ENCODE measurements around the gene NPPC.
A peak's percentile ranks its signal among the peaks of the same experiment; 100 is the strongest.

NPPC gene

DNA sequence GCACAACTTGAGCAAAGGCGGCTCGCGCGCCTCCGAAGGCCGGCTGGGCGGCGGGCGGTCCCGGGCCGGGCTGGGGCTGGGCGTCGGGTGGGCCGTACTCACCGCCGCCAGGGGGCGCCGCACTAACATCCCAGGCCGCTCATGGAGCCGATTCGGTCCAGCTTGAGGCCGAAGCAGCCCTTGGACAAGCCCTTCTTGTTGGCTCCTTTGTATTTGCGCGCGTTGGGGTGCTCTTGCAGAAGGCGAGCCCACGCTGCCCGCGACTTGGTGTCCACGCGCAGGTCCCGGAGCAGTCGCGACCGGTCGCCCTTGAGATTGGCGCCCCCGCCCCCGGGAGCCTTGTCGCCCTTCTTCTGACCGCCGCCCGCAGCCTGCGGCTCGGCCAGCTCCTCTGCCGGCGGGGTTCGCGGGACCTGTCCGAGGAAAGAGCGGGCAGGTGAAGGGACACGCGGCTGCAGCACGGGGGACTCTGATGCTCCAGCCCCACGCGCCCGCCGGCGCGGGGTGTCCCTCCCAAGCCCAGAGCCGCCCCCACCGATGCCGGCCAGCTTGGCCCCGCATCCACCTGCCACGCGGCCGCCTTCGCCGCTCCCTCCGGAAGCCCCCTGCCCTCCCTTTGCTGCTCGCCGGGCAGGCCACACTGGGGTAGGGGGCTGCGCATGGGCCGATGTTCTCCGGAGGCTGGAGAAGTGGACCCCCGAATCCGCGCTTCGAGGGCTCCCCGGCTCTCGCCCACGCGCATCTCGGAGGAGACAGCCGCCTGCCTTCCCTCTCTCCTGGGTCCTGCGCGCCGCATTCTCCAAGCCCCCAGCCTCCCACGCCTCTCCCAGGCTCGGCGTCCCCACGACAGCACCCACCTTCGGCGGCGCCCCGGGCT, 655 bp downstream of the NPPC start:
- Histone ChIP-seq H3K4me1 (ENCODE audit: control insufficient read depth, insufficient read depth, low read length) (peaks cover 25% of the 10 kb centered on the region), H3K27me3 (ENCODE audit: control insufficient read depth, insufficient read depth, low read length) (peaks cover 72% of the 10 kb centered on the region), H3K36me3 (ENCODE audit: control insufficient read depth, insufficient read depth, low read length) (no peaks in the 10 kb centered on the region), H3K4me3 (ENCODE audit: low read length) (peak overlapping the region; percentile 17), H3K9ac (ENCODE audit: low read length) (no peak overlapping the region), H3K9me3 (ENCODE audit: control insufficient read depth, low read length) (no peaks in the 10 kb centered on the region)

DNA sequence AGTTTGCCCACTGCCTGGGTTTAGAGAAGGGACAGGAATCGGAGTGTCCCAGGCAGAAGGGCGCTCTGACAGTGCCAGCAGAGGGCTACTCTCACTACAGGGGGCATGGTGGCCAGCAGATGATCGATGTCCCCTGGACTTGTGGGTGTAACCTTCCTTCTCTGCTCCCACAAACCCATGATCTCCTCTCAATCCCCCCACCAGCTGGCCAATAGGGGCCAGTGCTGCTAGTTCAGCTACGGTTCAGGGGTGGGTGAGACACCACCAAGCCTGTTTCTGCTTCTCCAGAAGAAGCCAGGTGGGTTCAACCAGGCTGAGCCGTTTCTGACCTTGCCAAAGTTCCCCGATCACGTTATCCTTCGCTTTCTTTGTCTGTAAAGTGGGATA, 1.3 kb downstream of the NPPC start:
- Histone ChIP-seq H3K36me3 (ENCODE audit: control insufficient read depth, insufficient read depth, low read length) (no peaks in the 10 kb centered on the region), H3K4me3 (ENCODE audit: low read length) (no peak overlapping the region), H3K4me1 (ENCODE audit: control insufficient read depth, insufficient read depth, low read length) (peaks cover 25% of the 10 kb centered on the region), H3K9ac (ENCODE audit: low read length) (no peak overlapping the region), H3K9me3 (ENCODE audit: control insufficient read depth, low read length) (no peaks in the 10 kb centered on the region), H3K27me3 (ENCODE audit: control insufficient read depth, insufficient read depth, low read length) (peaks cover 66% of the 10 kb centered on the region)

DNA sequence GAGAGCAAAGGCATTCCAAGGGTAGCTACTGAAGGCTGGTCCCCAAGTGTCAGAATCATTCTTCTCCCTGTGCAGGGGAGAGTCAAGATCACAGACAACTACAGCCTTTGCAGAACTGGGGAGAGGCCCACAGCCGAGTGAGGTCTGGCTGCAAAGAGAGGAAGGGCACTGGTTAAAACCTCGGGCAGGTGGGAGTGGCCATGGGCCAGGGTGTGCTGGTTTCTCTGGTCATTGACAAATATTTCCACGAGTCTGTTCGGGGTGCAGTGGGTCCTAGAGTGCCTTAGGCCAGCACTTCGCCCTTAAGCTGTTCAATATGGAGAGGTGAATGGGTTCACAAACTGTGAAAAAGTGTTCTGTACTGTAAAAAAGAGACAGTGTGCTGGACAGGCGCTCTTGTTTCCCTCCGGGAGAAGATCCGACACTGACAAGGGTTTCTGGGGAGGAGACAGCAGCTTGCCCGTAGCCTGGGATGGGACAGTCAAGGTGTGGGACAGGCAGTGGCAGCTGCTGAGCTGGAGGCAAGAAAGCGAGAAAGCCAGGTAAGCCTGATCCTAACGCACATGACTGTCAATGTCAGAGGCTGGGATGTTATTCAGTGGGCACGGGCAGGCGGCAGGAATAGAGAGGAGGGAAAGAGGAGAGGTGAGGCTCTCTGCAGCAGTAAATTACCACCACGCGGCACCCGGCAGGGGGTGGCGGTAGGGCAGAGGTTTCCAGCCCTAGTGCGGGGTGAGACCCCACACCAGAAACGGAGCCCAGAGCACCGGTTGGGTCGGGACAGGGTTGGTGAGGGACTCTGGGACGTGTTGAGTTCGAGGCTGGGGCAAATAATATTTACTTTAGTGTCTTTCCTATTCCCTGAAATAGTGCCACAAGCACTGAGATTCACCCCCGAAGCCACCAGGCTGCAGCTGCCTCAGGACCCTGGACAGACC, 2.0 kb downstream of the NPPC start:
- Histone ChIP-seq H3K4me3 (ENCODE audit: low read length) (no peak overlapping the region), H3K27me3 (ENCODE audit: control insufficient read depth, insufficient read depth, low read length) (peaks cover 59% of the 10 kb centered on the region), H3K9ac (ENCODE audit: low read length) (no peak overlapping the region)

DNA sequence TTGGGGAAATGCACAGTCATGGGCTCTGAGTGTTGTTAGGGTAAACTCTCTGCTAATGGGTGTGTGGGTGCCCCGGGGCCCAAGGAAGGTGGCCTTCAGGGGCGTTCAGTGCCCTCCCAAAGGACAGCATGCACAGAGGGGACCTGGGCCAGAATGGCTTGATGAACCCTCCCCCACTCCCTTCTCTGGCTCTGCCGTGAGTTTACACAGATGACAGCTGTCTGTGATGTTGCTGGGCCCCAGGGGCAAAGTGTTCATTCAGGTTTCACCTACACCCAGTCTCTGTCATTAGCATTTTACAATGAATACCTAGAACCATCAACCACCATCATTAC, 3.2 kb downstream of the NPPC start:
- Histone ChIP-seq H3K4me3 (ENCODE audit: low read length) (no peak overlapping the region), H3K27me3 (ENCODE audit: control insufficient read depth, insufficient read depth, low read length) (peaks cover 55% of the 10 kb centered on the region), H3K9ac (ENCODE audit: low read length) (no peak overlapping the region), H3K4me1 (ENCODE audit: control insufficient read depth, insufficient read depth, low read length) (peaks cover 25% of the 10 kb centered on the region), H3K9me3 (ENCODE audit: control insufficient read depth, low read length) (no peaks in the 10 kb centered on the region), H3K36me3 (ENCODE audit: control insufficient read depth, insufficient read depth, low read length) (no peaks in the 10 kb centered on the region)

More for the DNA sequence above, 2.0 kb downstream of the NPPC start:
- Histone ChIP-seq H3K9me3 (ENCODE audit: control insufficient read depth, low read length) (no peaks in the 10 kb centered on the region), H3K4me1 (ENCODE audit: control insufficient read depth, insufficient read depth, low read length) (peaks cover 25% of the 10 kb centered on the region), H3K36me3 (ENCODE audit: control insufficient read depth, insufficient read depth, low read length) (no peaks in the 10 kb centered on the region)

DNA sequence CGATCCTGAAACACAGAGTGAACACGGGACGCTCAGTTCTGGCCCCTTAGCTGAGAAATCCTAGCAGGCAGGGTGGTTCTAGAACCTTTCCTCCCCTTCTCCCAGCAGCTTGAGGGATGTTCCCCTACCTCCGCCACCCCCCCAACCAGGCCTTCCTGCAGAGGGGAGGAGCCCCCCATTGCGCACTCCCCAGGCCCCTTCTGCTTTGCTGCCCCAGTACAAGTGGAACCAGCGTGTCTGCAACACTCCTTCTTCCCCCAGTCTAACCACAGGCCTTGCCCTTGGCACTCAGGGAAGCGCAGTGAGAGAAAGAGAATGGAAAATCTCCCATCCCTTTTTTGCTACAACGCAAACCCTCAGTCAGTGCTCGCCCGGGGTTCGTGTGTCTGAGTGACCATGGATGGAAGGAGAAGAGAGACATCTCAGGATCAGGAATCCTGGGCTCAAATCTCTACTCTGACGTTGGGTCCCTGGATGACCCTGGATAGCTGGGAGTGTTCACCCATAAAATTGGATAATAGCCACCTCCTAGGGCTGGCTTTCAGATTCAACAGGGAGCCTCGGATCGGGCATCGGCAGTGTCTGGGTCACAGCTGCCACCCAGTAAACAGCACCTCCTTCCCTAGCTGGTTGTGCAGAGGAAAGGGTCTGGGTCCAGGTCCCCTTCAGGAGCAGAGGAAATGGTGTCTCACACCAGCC, 3.7 kb downstream of the NPPC start:
- Histone ChIP-seq H3K9ac (ENCODE audit: low read length) (no peak overlapping the region), H3K27me3 (ENCODE audit: control insufficient read depth, insufficient read depth, low read length) (peaks cover 54% of the 10 kb centered on the region), H3K4me1 (ENCODE audit: control insufficient read depth, insufficient read depth, low read length) (peaks cover 25% of the 10 kb centered on the region), H3K4me3 (ENCODE audit: low read length) (no peak overlapping the region), H3K36me3 (ENCODE audit: control insufficient read depth, insufficient read depth, low read length) (no peaks in the 10 kb centered on the region), H3K9me3 (ENCODE audit: control insufficient read depth, low read length) (no peaks in the 10 kb centered on the region)

DNA sequence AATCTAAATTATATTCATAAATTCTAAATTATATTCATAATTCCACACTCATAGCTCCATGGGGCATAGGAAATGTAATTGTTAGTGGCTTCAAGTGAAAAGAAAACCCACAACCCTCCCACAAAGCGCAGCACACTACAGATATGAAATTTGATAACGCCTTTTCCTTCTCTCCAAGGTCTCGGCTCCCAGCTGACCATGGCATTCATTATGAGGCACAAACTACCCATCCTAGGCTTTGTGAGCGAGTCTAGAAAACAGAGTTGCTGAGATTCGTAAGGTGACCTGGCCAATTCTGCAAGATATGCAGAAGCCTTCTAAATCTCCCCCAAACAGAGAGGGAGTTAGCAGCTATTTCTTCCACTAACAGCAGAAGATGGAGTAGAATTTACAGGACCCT, 5.4 kb downstream of the NPPC start:
- no peak overlapping the region for H3K4me3 ChIP-seq (ENCODE audit: low read length)
- H3K36me3 ChIP-seq (ENCODE audit: control insufficient read depth, insufficient read depth, low read length) = no peaks in the 10 kb centered on the region
- H3K9ac ChIP-seq (ENCODE audit: low read length) = no peak overlapping the region
- H3K27me3 ChIP-seq (ENCODE audit: control insufficient read depth, insufficient read depth, low read length) = peaks cover 40% of the 10 kb centered on the region
- H3K9me3 ChIP-seq (ENCODE audit: control insufficient read depth, low read length) = no peaks in the 10 kb centered on the region
- H3K4me1 ChIP-seq (ENCODE audit: control insufficient read depth, insufficient read depth, low read length) = peaks cover 12% of the 10 kb centered on the region

DNA sequence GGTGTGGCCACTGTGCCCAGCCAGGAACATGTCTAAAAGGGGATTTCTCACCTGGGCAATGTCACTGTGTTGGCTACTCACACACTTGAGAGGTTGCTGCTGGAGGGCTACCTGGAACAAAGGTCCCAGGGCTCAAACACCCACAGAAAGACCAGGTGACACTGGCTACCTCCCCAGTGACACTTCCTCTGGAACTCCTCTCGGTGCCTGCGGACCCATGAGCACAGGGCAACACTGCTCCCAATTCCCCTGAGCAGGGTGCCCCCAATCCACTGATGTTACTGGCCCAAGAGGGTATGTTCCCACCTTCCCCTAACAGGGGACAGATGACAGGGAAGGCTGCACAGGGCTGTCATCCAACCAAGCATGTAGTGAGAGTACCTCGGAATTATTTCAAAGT, 5.8 kb downstream of the NPPC start:
- no peak overlapping the region for H3K9ac ChIP-seq (ENCODE audit: low read length)
- H3K9me3 ChIP-seq (ENCODE audit: control insufficient read depth, low read length) = no peaks in the 10 kb centered on the region
- no peak overlapping the region for H3K4me3 ChIP-seq (ENCODE audit: low read length)
- peaks cover 35% of the 10 kb centered on the region for H3K27me3 ChIP-seq (ENCODE audit: control insufficient read depth, insufficient read depth, low read length)
- H3K4me1 ChIP-seq (ENCODE audit: control insufficient read depth, insufficient read depth, low read length) = peaks cover 8% of the 10 kb centered on the region
- no peaks in the 10 kb centered on the region for H3K36me3 ChIP-seq (ENCODE audit: control insufficient read depth, insufficient read depth, low read length)

DNA sequence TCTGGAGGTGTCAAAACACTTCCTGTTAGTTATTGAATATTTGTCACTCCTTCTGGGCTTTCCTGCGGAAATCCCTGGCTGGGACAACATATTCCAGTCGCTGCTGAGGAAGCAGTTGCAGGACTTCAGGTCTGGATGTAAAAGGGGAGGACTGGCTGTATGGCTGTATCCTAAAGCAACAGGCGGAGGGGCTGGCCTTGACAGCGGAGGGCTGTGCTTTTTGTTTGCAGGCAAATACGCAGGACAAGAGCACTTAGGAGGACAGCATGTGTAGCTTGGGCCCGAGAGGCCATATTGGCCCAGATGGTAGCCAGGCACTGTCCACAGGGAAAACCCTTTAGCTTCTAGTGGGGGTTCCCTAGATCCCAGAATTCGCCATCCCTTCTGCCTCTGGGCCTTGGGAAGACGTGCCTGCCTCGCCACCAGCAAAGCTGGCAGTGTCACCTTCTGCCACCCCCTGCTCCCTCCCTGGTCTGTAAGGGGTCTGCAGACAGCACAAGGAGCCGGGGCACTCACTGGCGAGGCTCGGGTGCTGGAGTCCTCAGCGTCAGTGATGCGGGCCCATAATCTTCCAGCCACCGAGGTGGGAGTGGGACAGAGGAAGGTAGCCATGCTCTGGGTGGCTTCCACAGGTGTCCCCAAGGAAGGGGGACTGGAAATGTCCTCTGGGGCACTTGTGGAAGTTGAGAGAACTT, 6.7 kb downstream of the NPPC start:
- H3K9me3 ChIP-seq (ENCODE audit: control insufficient read depth, low read length) = no peaks in the 10 kb centered on the region
- no peaks in the 10 kb centered on the region for H3K36me3 ChIP-seq (ENCODE audit: control insufficient read depth, insufficient read depth, low read length)
- peaks cover 27% of the 10 kb centered on the region for H3K27me3 ChIP-seq (ENCODE audit: control insufficient read depth, insufficient read depth, low read length)
- H3K4me3 ChIP-seq (ENCODE audit: low read length) = no peak overlapping the region
- H3K4me1 ChIP-seq (ENCODE audit: control insufficient read depth, insufficient read depth, low read length) = no peaks in the 10 kb centered on the region
- H3K9ac ChIP-seq (ENCODE audit: low read length) = no peak overlapping the region

DNA sequence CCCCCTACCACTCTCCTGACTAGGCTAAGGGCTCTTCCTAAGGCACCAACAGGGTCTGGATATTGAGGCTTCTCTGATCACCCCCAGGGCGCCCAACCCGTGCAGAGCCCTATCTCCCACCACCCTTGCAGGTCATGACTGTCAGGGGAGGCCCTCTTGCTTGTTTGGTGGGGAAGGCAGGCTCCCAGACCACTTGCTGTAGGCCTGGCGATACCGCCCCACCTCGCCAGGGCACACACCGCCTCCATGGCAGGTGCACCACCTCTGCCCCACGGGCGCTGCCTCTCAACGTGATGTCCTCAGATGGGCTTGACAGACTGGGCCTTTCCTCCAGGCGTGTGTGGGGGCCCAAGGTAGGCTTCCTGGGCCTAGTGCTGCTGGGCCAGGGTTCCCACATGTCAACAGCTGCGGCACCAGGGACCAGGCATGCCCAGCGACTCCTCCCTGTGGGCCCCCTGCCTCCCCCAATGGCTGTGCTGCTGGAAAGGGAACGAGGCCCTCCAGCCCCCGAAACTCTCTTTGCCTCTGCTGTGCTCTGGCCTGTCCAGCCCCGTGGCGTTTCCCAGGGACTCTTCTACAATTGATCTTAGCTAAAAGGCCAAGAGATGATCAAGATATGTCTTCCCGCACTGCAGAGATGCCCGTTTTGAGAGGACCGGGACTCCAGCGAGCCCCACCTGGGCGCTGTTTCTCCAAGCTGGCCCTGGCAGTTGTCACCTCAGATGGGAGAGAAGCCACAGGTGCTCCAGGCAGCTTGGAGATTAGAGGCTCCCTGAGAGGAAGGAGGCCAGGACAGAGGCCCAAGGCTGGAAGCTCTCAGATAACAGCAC, 7.5 kb downstream of the NPPC start:
- Histone ChIP-seq H3K9me3 (ENCODE audit: control insufficient read depth, low read length) (no peaks in the 10 kb centered on the region), H3K36me3 (ENCODE audit: control insufficient read depth, insufficient read depth, low read length) (no peaks in the 10 kb centered on the region), H3K4me1 (ENCODE audit: control insufficient read depth, insufficient read depth, low read length) (no peaks in the 10 kb centered on the region), H3K9ac (ENCODE audit: low read length) (no peak overlapping the region), H3K4me3 (ENCODE audit: low read length) (no peak overlapping the region), H3K27me3 (ENCODE audit: control insufficient read depth, insufficient read depth, low read length) (peaks cover 19% of the 10 kb centered on the region)

DNA sequence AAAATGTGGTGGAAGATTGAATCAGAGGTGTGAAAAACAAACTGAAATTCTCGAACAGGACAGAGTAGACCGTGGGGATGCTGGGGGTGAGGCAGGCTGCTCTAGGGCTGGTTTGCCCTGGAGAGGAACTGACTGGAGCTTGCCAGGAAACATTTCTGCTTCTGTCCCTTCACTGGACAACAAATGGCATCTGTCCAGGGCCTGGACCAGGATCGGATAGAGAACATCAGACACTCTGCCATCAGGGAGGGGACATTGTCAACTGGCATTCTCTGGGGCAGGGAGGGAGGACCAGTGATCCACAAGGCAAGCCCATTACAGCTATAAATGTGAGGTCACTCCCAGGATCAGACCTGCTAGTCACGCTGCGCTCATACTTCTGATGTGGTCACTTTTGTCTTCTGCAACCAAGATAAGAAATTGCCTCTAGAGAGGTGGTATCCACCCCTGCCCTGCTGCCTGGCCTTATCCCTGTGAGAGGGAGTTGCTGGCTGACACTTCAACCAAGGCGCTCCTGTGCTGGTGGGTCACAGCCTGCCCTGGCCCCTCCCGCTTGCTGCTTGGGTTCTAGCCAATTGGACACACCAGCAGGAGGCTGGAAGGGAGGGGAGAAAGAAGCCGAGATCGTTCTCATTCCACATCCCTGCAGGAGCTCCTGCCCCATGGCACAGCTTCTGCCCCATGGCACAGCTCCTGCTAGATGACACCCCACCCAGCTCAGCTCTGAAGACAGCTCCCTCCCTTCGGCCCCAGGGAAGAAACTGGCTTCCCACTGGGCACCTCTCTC, 8.7 kb downstream of the NPPC start:
- no peak overlapping the region for H3K4me3 ChIP-seq (ENCODE audit: low read length)
- no peak overlapping the region for H3K9ac ChIP-seq (ENCODE audit: low read length)
- H3K4me1 ChIP-seq (ENCODE audit: control insufficient read depth, insufficient read depth, low read length) = no peaks in the 10 kb centered on the region
- H3K9me3 ChIP-seq (ENCODE audit: control insufficient read depth, low read length) = no peaks in the 10 kb centered on the region
- H3K27me3 ChIP-seq (ENCODE audit: control insufficient read depth, insufficient read depth, low read length) = peaks cover 8% of the 10 kb centered on the region
- no peaks in the 10 kb centered on the region for H3K36me3 ChIP-seq (ENCODE audit: control insufficient read depth, insufficient read depth, low read length)

Data from mucosa of stomach (tissue), 1 donor.